CD4-positive, alpha-beta T cell treated with Interleukin-17A for 4 hours (primary cell): Measurements from ENCODE around the gene BMP8A.
"Not testable (repeated sequence)": the region's sequence is repeated elsewhere in the genome, so short reads cannot be mapped to it uniquely, and the experiment has no call there.

Experiments used
- DNase-seq: peaks from one replicate; pipeline ENCODE4 v3.0.0-alpha.2; 2020; ENCODE audit warnings: mixed read lengths

Gene BMP8A, protein sequence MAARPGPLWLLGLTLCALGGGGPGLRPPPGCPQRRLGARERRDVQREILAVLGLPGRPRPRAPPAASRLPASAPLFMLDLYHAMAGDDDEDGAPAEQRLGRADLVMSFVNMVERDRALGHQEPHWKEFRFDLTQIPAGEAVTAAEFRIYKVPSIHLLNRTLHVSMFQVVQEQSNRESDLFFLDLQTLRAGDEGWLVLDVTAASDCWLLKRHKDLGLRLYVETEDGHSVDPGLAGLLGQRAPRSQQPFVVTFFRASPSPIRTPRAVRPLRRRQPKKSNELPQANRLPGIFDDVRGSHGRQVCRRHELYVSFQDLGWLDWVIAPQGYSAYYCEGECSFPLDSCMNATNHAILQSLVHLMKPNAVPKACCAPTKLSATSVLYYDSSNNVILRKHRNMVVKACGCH

DNA sequence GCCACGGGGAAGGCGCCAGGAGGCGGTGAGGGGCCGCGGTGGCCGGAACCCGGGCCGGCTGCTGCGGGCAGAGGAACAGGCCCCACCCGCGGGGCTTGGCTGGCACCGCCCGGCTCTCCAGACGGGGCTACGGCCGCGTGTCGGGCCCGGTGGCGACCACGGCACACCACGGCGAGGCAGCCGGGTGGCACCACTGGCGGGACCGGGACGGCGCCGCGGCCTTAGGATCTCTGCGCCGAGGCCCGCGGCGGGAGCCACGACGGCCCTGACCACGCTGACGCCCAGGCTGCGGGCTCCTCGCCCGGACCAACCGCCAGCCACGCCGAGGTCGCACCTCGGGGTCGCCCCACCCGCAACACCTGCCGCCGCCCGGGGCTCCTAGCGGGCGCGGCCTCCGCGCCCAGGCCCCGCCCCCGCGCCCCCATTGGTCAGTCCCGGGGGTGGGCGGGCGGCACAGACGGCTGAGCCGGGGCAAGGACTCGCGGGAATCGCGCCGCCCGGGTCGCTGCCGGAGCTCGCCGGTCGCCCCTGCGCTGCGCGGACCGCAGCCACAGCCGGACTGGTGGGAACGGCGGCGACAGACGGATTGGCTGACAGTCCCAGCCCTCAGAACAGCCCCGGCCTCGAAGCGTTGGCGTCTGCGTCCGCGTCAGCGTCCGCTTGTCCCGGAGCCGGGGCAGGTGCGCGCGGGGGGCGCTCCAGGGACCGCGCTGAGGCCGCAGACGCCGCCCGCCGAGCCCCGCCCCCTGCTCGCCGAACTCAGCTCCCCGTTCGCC is at the start of gene BMP8A:
BMP8A (plus strand) TSS at position 491 of the 776 bp plus-strand sequence. CDS start 356 bp downstream, outside the sequence.
- peak; percentile 81 for DNase-seq

DNA sequence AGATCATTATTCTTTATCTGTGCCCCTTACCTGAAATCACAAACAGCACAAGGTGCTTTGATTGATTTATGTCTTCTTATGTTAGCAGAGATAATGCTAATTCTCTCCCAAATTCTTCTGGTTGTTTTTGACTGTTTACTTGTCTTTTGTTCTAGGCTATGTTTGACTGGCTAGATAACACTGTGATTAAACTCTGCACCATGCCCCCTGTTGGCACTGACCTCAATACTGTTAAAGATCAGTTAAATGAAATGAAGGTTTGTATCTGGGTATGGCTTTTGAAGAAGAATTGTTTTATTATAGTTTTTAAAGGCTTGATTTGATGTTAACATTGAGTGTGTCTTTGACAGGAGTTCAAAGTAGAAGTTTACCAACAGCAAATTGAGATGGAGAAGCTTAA is 49.6 kb upstream of the BMP8A start:
- no peak for DNase-seq

DNA sequence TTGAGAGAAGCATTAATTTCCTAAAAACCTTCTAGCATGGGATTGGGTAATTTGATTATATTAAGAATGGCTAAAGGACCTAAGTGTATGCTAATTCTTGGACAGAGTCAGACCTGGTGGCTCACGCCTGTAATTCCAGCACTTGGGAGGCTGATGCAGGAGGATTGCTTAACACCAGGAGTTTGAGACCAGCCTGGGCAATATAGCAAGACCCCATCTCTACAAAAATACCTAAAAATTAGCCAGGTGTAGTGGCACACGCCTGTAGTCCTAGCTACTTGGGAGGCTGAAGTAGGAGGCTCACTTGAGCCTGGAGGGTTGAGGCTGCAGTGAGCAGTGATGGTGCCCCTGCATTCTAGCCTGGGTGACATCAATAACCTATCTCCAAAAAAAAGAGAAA is 45.9 kb upstream of the BMP8A start:
- no peak for DNase-seq

DNA sequence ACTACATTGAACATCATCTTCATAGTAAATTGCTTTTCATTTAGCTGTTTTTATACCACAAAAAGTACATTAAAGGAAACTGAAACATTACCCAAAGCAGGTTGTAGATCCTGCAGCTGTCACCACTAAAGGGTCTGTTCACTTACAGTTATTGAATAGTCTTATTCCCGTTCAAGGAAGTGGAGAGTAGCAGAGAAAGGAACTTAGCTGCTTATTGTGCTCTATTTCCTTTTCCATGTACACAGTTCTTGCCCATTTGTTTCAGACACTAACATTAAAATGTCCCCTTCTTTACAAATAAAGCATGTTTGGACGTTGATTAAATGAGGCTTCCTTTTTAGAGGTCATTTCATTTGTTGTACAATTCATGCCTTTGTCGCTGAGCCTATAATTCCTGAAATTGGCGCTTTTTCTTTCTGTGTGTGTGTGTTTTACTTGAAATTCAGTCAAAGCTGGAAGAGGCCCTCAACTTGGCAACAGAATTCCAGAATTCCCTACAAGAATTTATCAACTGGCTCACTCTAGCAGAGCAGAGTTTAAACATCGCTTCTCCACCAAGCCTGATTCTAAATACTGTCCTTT is 44.4 kb upstream of the BMP8A start:
- no peak for DNase-seq

DNA sequence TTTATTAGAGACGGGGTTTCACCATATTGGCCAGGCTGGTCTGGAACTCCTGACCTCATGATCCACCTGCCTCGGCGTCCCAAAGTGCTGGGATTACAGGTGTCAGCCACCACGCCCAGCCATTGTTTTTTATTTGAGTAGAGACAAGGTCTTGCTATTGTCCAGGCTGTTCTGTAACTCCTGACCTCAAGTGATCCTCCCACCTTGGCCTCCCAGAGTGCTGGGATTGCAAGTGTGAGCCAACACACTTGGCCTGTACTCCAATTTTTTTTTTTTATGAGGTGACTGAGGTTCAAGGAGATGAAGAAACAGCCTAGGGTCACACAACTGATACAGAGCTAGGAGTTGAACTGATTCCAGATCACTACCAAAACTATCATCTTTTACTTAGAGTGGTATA is 41.4 kb upstream of the BMP8A start:
- not testable (repeated sequence) for DNase-seq

DNA sequence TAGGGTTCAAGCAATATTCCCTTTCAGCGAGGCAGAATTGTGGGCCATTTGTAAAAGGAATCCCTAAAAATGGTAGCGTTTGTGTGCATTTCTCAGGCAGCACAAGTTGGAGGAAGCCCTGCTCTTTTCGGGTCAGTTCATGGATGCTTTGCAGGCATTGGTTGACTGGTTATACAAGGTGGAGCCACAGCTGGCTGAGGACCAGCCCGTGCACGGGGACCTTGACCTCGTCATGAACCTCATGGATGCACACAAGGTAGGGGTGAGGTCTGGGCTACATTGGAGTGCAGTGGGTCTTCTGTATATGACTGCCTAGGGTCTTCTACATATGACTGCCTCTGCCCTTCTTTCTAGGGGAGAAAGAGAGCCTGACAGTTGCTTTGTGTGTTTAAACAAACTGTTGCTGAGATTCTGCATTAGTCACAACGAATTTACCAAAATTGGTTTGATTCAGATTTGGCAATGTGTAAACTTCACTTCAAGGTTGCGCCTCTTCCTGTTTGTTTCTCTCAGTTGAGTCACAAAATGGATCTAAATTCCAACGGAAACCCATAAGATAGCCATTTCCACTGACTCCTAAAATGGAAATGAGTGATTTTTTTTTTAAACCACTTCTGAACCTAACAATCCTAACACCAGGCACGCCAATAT is 40.4 kb upstream of the BMP8A start:
- no peak for DNase-seq

DNA sequence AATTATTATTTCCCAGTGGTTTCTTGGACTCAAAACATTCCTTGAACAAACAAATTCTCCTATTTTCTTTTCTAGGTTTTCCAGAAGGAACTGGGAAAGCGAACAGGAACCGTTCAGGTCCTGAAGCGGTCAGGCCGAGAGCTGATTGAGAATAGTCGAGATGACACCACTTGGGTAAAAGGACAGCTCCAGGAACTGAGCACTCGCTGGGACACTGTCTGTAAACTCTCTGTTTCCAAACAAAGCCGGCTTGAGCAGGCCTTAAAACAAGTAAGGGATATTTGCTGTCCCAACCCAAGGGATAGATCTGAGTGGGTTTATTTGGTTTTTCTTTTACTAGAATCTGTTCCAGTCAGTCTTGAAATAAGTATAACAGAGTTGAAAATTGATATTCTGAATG is 39.4 kb upstream of the BMP8A start:
- no peak for DNase-seq

DNA sequence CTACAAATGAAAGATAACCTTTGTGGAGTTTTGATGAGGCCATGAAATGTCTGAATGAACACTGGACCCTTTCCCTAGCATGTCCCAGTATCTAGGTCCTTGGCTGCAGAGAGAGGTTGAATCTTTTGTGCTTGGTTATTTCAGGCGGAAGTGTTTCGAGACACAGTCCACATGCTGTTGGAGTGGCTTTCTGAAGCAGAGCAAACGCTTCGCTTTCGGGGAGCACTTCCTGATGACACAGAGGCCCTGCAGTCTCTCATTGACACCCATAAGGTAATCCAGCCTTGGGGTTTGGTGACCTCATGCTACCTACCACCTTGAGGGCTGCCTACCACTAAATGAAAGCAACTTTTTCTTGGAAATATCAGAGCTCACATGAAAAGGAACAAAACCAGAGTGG is 38.9 kb upstream of the BMP8A start:
- DNase-seq, result no peak

DNA sequence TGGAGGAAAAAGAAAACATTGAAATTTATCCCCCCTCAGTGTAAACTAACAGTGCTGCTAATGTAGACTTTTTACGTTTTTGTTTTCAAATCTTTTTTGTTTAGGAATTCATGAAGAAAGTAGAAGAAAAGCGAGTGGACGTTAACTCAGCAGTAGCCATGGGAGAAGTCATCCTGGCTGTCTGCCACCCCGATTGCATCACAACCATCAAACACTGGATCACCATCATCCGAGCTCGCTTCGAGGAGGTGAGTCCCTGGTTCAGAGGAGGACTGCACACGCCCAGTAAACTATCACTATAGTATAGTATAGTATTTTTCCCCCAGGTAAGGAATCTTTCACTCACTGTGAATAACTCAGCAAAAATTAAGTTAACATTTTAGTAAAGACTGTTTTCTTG is 37.8 kb upstream of the BMP8A start:
- DNase-seq, result no peak

DNA sequence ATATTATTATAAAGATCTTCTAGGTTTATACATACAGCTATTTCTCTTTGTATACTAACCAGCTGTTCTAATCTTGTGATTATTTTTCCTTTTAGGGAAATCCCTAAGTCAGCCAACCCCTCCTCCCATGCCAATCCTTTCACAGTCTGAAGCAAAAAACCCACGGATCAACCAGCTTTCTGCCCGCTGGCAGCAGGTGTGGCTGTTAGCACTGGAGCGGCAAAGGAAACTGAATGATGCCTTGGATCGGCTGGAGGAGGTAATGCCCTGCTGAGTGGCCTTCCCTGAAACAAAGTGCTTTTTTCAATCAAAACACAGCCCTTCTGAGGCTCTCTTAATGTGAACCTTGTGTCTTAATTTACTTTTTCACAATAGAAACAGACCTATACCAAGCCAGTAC is 32.4 kb upstream of the BMP8A start:
- DNase-seq, result no peak

DNA sequence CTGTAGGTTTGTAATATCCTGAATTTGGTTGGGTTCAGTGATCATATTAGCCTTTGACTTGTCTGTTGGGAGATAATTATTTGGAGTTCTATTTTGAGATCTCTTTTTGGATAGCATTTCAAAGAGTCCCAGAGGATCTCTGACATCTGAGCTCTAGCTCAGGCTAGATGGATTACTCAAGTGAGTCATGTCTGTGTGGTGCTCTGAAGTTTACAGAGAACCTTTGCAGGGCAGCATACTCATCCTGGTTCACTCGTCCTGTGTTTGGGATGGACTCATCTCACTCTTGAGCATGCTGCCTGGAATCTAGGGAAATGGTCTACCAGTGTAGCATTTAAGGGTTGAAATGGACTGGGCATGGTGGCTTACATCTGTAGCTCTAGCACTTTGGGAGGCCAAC is 29.4 kb upstream of the BMP8A start:
- no peak for DNase-seq

DNA sequence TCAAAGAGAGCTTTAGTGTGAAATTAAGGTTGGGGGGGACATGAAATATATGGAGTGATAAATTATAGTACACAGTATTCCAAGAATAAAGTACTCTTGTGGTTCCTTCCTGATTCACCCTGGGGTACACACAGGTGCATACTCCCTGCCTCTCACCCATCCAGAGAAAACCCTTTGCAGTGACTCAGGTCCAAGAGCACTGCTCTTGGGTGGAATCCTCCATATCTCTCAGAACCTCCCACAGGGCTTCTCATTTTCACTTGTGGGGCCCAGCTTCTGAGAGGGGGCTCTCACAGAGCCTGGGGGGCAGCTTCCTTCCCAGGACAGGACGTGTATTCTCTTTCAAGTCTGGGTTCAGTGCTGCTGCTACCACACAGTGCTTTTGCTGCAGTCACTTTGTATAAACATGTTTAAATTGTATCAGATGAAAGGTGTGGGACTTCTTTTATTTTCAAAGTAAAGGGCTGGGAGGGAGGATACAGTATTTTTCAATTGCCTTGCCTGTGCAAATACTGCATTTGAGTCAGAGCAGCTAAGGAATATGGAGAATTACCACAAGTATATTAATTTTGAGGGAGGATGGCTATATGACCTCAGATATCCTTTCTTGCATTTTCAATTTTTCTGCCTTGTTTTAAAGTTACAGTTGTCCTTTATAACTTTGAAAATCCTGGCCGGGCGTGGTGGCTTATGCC is 24.9 kb upstream of the BMP8A start:
- no peak for DNase-seq

DNA sequence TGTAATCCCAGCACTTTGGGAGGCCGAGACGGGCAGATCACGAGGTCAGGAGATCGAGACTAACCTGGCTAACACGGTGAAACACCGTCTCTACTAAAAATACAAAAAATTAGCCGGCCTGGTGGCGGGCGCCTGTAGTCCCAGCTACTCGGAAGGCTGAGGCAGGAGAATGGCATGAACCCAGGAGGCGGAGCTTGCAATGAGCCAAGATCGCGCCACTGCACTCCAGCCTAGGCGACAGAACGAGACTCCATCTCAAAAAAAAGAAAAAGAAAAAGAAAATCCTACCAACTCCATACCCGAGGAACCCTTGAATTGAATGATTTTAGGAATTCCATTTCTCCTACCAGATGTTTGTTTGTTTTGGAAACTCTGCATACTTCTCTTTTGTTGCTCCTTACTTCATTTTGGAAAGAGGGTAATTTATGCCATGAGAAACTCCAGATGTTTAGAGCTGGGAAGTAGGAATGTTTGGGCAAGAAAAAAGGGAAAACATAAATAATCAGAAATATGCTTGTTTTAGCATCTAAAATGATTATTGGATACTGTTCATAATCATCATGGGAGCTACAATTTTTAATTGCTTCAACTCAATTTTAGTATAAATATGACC is 24.2 kb upstream of the BMP8A start:
- not testable (repeated sequence) for DNase-seq

DNA sequence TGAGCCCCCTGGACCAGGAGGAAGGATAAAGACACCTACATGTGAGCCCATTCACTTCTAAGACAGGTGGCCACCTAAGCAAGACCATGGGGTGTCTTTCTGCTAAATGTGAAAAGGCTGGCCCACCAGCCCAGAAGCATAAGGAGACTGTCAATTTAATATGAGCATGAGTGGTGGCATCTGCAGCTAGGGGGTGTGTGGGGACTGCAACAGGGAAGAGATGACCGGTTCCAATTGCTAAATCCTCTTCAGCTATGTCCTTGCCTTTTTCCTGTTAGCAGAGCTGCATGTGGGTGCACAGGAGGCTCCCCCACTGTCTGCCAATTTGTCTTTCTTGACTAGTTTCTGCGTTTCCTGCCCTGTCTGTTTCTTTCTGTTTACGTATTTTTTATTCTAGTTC is 22.3 kb upstream of the BMP8A start:
- no peak for DNase-seq

DNA sequence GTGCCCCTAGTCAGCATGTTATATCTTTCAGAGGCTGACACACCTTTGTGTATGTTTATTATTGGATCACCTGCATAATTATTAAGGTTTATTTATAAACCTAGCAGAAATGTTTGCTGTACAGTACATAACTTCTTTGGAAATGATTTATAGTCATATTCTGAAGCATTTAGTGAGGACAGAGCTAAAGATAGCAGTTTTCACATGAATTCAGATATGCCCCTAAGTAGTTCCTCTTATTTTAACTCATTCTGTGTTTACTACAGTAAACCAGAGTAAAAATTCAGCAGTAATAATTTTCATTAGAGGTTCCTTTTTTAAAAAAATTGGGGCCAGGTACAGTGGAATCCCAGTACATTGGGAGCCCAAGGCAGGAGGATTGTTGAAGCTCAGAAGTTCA is 21.4 kb upstream of the BMP8A start:
- DNase-seq, result no peak

DNA sequence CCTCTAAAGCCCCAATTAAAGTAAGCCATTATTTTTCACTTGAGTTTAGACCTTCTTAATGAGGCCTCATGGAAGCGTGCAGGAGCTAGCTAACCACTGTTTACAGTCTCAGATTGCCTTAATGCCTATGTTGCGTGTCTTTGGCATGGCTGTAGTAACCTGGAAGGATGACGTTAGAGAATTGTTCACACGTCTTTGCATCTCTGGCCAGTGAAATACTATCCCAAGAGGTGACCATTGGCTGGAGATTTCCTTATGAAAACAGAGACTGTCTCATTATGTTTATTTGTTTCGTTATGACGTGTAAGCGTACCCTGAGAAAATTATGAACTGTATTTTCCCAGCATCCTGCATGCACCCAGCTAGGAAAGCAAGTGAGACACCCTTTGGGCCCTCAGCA is 18.6 kb upstream of the BMP8A start:
- no peak for DNase-seq

DNA sequence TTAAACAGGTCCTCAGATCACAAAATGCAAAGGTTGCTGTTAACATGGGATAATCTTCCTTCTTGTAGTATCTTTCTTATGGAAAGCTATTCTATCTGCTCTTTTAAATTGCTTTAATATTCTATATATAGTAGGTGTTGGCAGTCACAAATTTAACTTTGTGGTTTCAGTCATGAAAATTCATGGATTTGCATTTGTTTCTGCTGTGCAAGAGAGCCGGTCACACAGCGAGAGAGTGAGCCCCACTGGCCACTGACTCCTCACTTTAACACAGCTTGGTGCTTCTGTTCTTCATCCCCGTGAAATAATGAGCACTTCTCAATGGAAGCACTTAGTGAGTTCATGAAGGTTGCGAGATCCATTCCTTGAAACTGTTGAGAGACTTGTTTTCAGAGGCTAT is 18.1 kb upstream of the BMP8A start:
- DNase-seq, result no peak

DNA sequence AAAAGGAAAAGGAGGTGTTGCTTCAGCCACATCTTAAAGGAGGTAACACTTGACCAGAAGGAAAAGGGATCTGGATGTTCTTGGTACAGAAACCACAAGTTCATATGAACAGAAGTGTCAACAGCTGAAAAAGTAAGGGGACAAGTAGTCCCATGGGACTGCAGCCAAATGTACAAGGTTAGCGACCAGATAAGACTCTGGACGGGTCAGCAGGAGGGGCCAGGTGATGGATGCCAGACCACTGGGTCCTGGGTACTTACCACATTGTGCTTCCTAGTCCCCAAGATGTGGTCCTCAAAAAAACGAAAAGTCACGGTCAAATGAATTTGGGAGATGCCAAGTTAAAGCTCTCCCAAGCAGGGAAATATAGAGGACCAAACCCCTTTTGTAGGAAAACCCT is 16.6 kb upstream of the BMP8A start:
- no peak for DNase-seq

DNA sequence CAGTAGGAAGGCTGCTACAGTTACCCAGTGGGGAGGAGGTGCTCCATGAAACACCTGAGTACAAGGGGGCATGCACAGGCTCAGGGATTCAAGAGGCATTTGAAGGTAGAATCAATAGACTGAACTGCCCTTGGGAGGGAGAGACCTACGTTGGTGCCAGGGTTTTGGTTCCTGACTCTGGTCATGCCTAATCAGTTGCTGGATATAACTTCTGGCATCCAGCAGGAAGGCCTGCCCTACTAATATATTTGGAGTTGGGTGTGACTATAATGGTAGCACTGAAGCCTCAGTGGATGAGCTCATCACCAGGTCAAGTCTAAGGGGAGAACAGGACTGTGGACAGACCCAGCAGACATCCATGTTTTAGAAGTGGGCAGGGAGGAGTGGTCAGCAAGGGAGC is 15.9 kb upstream of the BMP8A start:
- DNase-seq, result not testable (repeated sequence)

DNA sequence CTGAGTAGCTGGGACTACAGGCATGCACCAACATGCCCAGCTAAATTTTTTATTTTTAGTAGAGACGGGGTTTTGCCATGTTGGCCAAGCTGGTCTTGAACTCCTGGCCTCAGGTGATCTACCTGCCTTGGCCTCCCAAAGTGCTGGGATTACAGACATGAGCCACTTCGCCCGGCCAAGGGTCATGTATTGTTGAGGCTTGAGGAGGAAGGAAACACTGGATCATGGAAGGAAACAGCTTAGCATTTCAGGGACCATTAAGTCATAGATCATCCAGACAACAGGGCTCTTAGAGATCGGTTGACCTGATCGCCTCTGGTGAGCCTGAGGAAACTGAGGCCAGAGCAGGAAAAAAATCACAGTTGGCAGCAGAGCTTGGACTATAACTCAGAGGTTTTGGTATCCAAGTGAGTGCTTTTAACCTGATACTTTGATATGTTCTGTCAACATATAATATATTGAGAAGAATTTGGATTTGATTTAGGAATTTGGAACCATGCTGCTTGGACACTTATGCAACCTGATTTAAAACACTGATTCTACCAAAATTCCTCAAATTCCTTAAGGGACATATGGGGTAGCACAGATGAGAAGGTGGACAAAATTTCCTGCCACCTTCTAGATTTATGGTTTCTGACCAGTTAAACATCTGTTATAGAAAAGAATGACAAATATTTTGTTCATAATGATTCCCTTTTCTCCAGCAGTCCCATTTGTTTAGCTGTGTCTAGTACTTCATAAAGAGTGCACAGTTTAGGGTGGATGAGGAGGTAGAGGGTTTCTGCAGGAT is 13.1 kb upstream of the BMP8A start:
- no peak for DNase-seq

DNA sequence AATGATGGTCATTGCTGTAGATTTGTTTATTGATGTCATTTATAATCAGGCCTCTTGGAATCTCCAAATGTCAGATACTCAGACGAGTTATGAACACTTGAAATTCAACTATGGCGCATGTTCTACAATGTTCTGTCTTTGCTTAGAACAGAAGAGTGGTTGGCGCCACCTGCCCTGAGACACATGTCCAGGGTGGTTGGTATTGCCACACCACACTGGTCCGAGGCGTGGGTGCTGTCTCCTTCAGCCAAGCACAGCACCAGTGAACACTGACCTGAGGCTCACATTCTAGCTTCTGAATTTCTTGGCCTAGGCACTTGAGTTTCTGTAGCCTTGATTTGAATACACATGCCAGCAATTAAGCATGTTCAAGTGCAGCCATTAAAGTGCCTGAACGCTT is 10.1 kb upstream of the BMP8A start:
- DNase-seq, result no peak

DNA sequence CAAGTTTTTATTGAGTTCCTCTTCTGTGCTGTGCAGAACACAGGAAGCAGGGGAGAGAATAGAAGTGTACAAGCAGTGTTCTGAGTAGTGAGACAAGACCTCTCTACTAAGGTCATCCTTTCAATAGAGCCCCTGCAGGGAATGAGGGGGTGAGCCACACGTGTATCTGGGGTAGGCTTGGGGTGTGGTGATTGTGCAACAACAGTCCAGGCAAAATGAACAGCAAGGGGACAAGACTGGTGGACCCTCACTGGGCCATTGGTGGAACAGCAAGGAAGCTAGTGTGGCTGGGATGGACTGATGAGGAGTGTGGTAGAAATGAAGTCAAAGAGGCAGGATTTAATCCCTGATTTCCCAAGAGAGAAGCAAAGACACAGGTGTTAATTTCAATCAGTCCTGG is 8.2 kb upstream of the BMP8A start:
- no peak for DNase-seq
